ENCODE data around the gene GNAS.

DNA sequence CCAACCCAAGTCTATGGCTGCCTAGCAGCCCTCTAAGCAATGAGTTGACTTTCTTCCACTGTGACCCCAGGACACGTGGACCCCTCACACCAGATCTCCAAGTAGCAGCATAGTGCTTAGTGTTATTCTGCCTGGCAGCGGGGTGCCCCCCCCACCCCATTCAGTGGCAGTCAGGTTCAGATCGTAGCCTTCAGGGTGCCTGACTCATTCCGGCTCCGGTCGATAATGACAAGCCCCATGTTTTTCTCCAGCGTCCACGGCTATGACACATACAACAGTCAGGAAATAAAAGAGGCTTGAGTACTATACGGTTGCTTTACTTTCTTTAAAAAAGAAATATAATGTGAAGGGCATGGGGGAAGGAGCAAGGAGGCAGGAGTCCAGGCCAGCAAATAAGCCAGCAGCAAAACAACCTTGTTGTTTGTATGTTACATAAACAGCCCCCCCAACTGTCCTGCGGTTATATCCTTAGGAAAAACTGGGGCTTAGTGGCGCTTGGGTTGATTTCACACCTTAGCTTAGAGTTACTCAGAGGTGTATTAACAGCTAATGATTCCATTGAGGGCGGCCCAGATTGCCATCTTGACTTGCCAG is 23.1 kb downstream of the GNAS start:
- TF ChIP-seq, protein P1, sequence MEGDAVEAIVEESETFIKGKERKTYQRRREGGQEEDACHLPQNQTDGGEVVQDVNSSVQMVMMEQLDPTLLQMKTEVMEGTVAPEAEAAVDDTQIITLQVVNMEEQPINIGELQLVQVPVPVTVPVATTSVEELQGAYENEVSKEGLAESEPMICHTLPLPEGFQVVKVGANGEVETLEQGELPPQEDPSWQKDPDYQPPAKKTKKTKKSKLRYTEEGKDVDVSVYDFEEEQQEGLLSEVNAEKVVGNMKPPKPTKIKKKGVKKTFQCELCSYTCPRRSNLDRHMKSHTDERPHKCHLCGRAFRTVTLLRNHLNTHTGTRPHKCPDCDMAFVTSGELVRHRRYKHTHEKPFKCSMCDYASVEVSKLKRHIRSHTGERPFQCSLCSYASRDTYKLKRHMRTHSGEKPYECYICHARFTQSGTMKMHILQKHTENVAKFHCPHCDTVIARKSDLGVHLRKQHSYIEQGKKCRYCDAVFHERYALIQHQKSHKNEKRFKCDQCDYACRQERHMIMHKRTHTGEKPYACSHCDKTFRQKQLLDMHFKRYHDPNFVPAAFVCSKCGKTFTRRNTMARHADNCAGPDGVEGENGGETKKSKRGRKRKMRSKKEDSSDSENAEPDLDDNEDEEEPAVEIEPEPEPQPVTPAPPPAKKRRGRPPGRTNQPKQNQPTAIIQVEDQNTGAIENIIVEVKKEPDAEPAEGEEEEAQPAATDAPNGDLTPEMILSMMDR (IDR thresholded peaks at IDR 0.05 in 8 of 11, conservative IDR thresholded peaks at IDR 0.05 in 3 of 11): no peak
- TF ChIP-seq POLR2AphosphoS5 (IDR thresholded peaks at IDR 0.05): no peak
- no peak for TF ChIP-seq POLR2A (IDR thresholded peaks at IDR 0.05)
